ENCODE data around the gene LIMK1. TPM values are rescaled to one million over a fixed set of nuclear protein-coding genes. Genes with fewer than 3 reads are reported as not detected.
"Not testable (repeated sequence)": the region's sequence is repeated elsewhere in the genome, so short reads cannot be mapped to it uniquely, and the experiment has no call there.

The LIMK1 gene
- total and polyA plus RNA-seq, 2 of the 13 experiments (the other 11 are each of a cell fraction or from before 2014, with no cell fraction given) = 8.9 to 18.8 TPM

DNA sequence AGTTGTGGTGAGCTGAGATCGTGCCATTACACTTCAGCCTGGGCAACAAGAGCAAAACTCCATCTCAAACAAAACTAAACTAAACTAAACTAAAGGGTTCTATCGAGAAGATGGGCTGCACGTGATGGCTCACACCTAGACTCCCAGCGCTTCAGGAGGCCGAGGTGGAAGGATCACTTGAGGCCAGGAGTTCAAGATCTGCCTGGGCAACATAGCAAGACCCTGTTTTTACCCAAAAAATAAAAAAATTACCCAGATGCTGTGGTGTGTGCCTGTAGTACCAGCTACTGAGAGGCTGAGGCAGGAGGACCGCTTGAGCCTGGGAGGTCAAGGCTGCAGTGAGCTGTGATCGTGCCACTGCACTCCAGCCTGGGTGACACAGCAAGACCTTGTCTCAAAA is 40.3 kb downstream of the LIMK1 start:
- H3K4me1 ChIP-seq (ENCODE audit: insufficient read depth, low read length); H4K20me1 ChIP-seq (ENCODE audit: insufficient read depth, low read length); H3K79me2 ChIP-seq (ENCODE audit: insufficient read depth, low read length); H3K4me3 ChIP-seq (replicated peaks in 1 of 3; ENCODE audit: insufficient read depth in 1 of 3, low read depth in 2 of 3, low read length in 3 of 3); FAIRE-seq; DNase-seq (ENCODE audit: low spot score); H2AFZ ChIP-seq (ENCODE audit: low read length); intact Hi-C loops (cut with micrococcal nuclease; ENCODE audit: unreplicated experiment); H3K9ac ChIP-seq (ENCODE audit: insufficient read depth, low read depth, low read length); ATAC-seq; H3K27me3 ChIP-seq (ENCODE audit: control insufficient read depth in 1 of 2, insufficient read depth in 2 of 2, low read length in 2 of 2); H3K9me3 ChIP-seq (ENCODE audit: low read length); BruUV-seq (replicated peaks); H3K27ac ChIP-seq (ENCODE audit: extremely low read length, insufficient read depth, low read length); CTCF ChIA-PET (ENCODE audit: low intra/inter-chr PET ratio, low total read pairs); in situ Hi-C loops (cut with HindIII; ENCODE audit: extremely low pct_ligation_motif_present, low pct_unique_long_range_greater_than_20kb); H3K36me3 ChIP-seq (replicated peaks in 1 of 2; ENCODE audit: control insufficient read depth in 1 of 2, insufficient read depth in 2 of 2, low read length in 2 of 2); POLR2A ChIA-PET; H3K4me2 ChIP-seq (ENCODE audit: low read depth, low read length): not testable (repeated sequence)
- 82% methylated on average over 7 of the region's 7 CpGs for WGBS (ENCODE audit: low lambda C conversion rate)

DNA sequence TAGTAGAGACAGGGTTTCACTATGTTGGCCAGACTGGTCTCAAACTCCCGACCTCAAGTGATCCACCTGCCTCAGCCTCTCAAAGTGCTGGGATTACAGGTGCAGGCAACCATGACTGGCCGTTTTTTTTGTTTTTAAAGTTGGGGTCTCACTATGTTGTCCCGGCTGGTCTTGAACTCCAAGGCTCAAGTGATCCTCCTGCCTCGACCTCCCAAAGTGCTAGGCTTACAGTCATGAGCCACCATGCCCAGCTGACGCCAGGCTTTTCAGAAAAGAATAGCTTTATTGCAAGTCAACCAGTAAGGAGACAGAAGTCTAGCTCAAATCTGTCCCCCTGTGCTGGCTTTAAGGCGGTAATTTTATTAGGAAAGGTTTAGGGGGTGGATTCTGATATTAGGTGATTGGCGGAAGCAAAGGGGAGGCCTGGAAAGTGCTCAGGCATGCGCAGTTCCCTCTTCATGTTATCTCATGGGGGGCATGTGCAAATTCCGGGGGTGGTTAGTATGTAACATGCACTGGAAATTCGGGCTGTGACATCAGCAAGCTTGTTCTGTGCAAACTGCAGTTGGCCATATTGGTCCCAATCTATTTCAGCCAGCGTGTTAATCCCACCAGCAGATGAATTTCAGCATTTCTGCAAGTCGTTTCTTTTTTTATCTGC is 42.7 kb downstream of the LIMK1 start:
- Histone ChIP-seq H3K36me3 (replicated peaks in 1 of 2; ENCODE audit: control insufficient read depth in 1 of 2, insufficient read depth in 2 of 2, low read length in 2 of 2) (no peaks in the 10 kb centered on the region), H3K4me1 (ENCODE audit: insufficient read depth, low read length) (no peaks in the 10 kb centered on the region), H3K9me3 (ENCODE audit: low read length) (no peaks in the 10 kb centered on the region), H3K27me3 (ENCODE audit: control insufficient read depth in 1 of 2, insufficient read depth in 2 of 2, low read length in 2 of 2) (no peaks in the 10 kb centered on the region), H3K9ac (ENCODE audit: insufficient read depth, low read depth, low read length) (no peak overlapping the region), H3K79me2 (ENCODE audit: insufficient read depth, low read length) (no peaks in the 10 kb centered on the region), H3K27ac (ENCODE audit: extremely low read length, insufficient read depth, low read length) (no peak overlapping the region), H2AFZ (ENCODE audit: low read length) (no peak overlapping the region), H4K20me1 (ENCODE audit: insufficient read depth, low read length) (no peaks in the 10 kb centered on the region), H3K4me2 (ENCODE audit: low read depth, low read length) (no peak overlapping the region), H3K4me3 (replicated peaks in 1 of 3; ENCODE audit: insufficient read depth in 1 of 3, low read depth in 2 of 3, low read length in 3 of 3) (no peak overlapping the region)
- in situ Hi-C loops (cut with HindIII; ENCODE audit: extremely low pct_ligation_motif_present, low pct_unique_long_range_greater_than_20kb) (no loop called here), intact Hi-C loops (cut with micrococcal nuclease; ENCODE audit: unreplicated experiment) (no loop called here)
- BruUV-seq (replicated peaks) = no TSS peak
- ChIA-PET POLR2A (no interaction called here), CTCF (ENCODE audit: low intra/inter-chr PET ratio, low total read pairs) (no interaction called here)
- DNase-seq (ENCODE audit: low spot score) (no peak), ATAC-seq (no peak), FAIRE-seq (no peak)
- 41% methylated on average over 11 of the region's 12 CpGs for WGBS (ENCODE audit: low lambda C conversion rate)
- TF ChIP-seq, protein P1, sequence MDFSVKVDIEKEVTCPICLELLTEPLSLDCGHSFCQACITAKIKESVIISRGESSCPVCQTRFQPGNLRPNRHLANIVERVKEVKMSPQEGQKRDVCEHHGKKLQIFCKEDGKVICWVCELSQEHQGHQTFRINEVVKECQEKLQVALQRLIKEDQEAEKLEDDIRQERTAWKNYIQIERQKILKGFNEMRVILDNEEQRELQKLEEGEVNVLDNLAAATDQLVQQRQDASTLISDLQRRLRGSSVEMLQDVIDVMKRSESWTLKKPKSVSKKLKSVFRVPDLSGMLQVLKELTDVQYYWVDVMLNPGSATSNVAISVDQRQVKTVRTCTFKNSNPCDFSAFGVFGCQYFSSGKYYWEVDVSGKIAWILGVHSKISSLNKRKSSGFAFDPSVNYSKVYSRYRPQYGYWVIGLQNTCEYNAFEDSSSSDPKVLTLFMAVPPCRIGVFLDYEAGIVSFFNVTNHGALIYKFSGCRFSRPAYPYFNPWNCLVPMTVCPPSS (IDR thresholded peaks at IDR 0.05) = no peak
- TF ChIP-seq SMYD3 (CRISPR knock-in tag; IDR thresholded peaks at IDR 0.05) = no peak
- TF ChIP-seq, protein P2, sequence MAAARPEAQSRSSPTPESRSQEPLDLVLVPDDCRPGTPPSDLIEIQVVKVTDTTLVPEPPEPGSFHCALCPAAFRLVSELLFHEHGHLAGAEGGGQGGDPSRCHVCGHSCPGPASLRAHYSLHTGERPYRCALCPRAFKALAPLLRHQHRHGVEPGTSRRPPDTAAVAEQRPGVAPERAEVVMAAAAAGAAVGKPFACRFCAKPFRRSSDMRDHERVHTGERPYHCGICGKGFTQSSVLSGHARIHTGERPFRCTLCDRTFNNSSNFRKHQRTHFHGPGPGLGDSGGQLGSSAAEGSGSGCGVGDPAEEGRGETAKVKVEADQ (CRISPR knock-in tag; IDR thresholded peaks at IDR 0.05; ENCODE audit: borderline replicate concordance) = no peak
- TF ChIP-seq, protein P3, sequence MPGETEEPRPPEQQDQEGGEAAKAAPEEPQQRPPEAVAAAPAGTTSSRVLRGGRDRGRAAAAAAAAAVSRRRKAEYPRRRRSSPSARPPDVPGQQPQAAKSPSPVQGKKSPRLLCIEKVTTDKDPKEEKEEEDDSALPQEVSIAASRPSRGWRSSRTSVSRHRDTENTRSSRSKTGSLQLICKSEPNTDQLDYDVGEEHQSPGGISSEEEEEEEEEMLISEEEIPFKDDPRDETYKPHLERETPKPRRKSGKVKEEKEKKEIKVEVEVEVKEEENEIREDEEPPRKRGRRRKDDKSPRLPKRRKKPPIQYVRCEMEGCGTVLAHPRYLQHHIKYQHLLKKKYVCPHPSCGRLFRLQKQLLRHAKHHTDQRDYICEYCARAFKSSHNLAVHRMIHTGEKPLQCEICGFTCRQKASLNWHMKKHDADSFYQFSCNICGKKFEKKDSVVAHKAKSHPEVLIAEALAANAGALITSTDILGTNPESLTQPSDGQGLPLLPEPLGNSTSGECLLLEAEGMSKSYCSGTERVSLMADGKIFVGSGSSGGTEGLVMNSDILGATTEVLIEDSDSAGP (CRISPR knock-in tag; IDR thresholded peaks at IDR 0.05; ENCODE audit: borderline replicate concordance) = no peak
- no peak for TF ChIP-seq PHB2 (IDR thresholded peaks at IDR 0.05; ENCODE audit: partially characterized antibody)
- TF ChIP-seq ZBTB38 (CRISPR knock-in tag; IDR thresholded peaks at IDR 0.05) = no peak
- TF ChIP-seq AHR (CRISPR knock-in tag; IDR thresholded peaks at IDR 0.05) = no peak
- TF ChIP-seq, protein P4, sequence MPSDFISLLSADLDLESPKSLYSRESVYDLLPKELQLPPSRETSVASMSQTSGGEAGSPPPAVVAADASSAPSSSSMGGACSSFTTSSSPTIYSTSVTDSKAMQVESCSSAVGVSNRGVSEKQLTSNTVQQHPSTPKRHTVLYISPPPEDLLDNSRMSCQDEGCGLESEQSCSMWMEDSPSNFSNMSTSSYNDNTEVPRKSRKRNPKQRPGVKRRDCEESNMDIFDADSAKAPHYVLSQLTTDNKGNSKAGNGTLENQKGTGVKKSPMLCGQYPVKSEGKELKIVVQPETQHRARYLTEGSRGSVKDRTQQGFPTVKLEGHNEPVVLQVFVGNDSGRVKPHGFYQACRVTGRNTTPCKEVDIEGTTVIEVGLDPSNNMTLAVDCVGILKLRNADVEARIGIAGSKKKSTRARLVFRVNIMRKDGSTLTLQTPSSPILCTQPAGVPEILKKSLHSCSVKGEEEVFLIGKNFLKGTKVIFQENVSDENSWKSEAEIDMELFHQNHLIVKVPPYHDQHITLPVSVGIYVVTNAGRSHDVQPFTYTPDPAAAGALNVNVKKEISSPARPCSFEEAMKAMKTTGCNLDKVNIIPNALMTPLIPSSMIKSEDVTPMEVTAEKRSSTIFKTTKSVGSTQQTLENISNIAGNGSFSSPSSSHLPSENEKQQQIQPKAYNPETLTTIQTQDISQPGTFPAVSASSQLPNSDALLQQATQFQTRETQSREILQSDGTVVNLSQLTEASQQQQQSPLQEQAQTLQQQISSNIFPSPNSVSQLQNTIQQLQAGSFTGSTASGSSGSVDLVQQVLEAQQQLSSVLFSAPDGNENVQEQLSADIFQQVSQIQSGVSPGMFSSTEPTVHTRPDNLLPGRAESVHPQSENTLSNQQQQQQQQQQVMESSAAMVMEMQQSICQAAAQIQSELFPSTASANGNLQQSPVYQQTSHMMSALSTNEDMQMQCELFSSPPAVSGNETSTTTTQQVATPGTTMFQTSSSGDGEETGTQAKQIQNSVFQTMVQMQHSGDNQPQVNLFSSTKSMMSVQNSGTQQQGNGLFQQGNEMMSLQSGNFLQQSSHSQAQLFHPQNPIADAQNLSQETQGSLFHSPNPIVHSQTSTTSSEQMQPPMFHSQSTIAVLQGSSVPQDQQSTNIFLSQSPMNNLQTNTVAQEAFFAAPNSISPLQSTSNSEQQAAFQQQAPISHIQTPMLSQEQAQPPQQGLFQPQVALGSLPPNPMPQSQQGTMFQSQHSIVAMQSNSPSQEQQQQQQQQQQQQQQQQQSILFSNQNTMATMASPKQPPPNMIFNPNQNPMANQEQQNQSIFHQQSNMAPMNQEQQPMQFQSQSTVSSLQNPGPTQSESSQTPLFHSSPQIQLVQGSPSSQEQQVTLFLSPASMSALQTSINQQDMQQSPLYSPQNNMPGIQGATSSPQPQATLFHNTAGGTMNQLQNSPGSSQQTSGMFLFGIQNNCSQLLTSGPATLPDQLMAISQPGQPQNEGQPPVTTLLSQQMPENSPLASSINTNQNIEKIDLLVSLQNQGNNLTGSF (CRISPR knock-in tag; IDR thresholded peaks at IDR 0.05) = no peak

All from HepG2 (cell line).